Epithelial cell of esophagus (primary cell): ENCODE measurements around the gene PURA.

Experiments
- DNase-seq: peaks from one replicate; pipeline ENCODE4 v3.0.0; 2010; ENCODE audit warnings: low read depth
- H3K4me3 ChIP-seq: 2 replicates; pipeline ENCODE4 v1.5.1; 2011; ENCODE audit warnings: mild to moderate bottlenecking, low read length, control low read depth
- CTCF ChIP-seq: IDR thresholded peaks from 2 replicates; pipeline ENCODE4 v1.5.1; 2011; ENCODE audit warnings: low read depth, mild to moderate bottlenecking, low read length, control low read depth, inconsistent platforms; ENCODE audit not compliant: insufficient read depth; ENCODE audit errors: missing control alignments

Gene PURA

GRCh38 chr5:140126315-140127012 is 12.6 kb downstream of the PURA start:
- TF ChIP-seq CTCF: no peak
- no peak for DNase-seq
- H3K4me3 ChIP-seq: no peak overlapping the region

DNA sequence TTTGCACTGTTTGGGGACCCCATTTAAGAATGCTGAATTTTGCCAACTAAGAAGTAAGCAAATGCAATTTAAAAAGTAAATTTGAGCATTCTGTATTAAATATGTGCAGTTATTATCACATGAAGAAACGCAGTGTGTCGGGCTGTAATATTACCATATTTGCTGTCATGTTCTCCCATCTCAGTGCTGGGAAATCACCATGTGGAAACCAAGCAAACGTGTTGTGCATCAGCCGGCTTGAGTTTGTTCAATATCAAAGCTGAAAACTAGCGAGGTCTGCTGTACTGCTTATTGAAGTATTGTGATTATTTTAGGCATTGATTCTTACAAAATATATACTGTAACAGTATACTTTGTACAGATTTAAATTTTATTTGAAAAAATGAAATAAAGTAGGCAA is 14.5 kb downstream of the PURA start:
- no peak for TF ChIP-seq CTCF
- DNase-seq: no peak
- no peak overlapping the region for H3K4me3 ChIP-seq

DNA sequence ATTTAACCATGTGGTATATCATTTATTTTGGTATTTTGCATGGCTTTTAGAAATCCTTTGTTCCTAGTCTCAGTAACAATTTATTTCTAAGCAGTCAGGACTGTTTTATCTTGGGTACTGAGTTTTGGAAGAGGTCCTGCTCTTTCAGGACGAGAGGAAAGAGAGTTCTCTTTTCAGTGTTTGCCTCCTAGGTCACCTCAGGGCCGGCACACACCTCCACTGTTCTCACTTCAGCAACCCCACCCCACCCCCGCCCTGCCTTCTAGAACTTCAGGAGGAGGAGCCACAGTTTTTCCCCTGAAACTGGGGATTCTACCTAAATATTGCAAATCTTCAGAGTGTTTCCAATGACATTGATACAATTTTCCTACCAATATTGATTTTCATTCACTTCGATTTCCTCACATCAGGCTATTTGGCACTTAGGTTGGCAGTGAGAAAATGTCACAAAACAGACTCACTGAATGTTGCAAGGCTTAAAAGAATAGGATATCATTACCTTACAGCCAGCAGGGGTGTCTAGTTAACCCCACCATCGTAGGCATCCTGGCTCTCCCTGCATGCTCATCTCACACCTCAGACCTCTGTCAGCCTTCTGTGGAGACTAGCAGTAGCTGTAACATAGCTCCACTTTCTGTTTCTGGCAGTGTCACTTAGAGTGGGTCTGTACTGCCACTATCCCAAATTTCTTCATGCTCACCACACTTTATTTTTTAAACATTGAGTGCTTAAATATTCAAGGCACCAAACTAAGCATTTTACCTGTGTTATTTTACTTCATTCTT is 17.2 kb downstream of the PURA start:
- DNase-seq: no peak
- no peak for TF ChIP-seq CTCF
- H3K4me3 ChIP-seq: no peak overlapping the region

DNA sequence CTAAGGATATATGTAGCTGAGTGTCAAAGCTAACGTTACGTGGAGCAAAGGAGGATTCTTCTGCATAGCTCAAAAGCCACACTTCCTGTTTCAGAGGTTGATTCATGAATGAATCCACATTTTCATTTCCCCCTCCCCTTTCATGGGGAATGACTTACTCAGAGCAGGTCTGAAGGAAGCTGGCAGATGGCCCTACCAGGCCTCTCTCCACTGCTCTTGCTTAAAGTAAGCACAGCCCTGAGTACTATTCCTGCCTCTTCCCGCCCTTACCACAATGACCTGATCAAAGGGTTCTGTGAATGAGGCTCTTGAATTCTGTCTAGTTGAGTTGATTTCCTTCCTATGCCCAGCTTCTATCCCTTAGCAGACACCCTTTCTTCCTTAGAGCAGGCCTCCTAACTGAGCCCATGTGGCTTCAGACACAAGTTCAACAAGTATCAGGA is 18.1 kb downstream of the PURA start:
- no peak overlapping the region for H3K4me3 ChIP-seq
- peak; percentile 93 for DNase-seq
- TF ChIP-seq CTCF: no peak

GRCh38 chr5:140133514-140134167 is 19.7 kb downstream of the PURA start:
- no peak for TF ChIP-seq CTCF
- DNase-seq: no peak
- no peak overlapping the region for H3K4me3 ChIP-seq

GRCh38 chr5:140134277-140134935 is 20.5 kb downstream of the PURA start:
- TF ChIP-seq CTCF: no peak
- no peak overlapping the region for H3K4me3 ChIP-seq
- DNase-seq: no peak
